Superior temporal gyrus (tissue), 1 donor: ENCODE data around the gene SEMA5B.

Source experiments
- DNase-seq: peaks from one replicate; pipeline ENCODE4 v3.0.0-alpha.2; 2016; ENCODE audit errors: extremely low spot score

SEMA5B gene

DNA sequence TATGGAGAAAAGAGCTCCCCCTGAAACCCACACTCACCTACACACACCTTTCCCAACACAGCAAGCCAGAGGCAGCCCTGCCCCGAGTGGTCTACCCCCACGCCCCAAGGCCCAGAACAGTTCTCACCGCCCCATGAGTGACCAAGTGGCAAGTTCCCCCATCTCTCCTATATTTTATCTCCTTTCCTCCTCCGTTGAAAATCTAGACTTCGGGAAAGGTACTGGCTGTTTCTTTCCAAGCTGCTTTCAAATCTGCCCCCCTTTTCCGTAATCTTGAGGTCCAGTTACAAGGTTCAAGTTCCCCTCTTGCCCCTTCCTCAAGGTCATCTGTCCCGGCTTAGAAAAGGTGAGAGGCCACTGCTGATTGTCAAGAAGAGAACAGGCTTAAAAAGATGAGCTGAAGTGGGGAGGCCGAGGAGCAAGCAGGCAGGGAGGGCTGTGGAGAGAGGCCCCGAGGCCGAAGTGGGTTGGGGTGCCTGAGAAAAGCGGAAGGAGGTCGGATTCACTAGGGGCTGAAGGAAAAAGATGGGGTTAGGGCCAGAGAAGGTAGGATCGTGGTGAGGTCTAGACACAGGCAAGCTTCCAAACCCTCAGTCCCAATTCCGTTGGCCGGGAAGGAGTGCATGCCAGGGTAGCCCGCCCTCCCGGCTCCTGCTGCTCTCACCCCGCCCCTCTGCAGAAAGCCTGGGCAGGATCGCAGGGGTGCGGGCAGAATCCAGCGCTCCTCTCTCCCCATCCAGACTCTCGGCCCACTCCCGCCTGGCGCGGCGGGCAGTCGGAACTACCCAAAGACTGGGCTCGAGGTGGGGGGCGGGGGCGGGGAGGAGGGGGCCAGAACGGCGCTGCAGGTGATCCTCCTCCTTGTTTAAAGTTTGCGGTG lies 1.7 kb downstream of the SEMA5B start:
- DNase-seq, result no peak

DNA sequence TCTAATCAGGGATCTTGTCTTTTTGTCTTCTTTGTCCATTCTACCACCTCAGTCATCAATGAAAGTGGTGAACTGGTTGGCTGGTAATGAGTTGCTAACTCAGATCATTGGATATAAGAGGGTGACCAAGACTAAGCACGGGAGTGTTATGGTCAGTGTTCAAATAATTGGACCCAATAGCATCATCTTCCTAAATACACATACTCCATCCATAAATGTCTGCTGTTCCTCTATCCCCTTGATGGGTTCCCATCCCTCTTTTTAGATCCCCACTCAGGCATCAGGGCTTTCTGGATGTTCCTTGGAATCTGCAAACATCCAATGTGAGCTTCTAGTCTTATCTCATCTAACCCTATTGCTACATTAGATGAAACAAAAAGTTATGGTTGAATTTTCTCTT lies 3.5 kb downstream of the SEMA5B start:
- DNase-seq, result no peak

DNA sequence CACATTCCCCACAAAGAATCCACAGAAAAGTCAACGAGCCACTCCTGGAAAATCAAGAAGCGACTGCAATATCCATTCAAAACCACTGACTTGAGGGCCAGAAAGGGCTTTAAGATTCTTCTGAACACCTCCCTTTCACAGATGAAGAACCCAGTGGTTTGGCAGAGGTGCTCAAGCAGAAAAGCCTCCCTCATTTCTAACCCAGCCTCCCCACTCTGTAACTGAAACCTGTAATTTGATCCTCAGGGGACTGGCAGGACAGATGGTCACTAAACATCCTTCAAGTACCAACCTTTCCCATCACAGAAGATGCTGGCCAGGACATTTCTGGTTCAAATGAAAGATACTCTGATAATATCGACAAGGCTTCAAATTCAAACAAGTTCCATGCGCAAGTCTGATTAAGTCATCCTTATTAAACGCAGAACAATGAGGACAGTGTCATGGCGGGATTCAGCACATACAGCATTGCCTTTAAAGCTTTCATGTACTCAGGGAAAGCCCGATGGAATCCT lies 5.5 kb downstream of the SEMA5B start:
- DNase-seq, result no peak

DNA sequence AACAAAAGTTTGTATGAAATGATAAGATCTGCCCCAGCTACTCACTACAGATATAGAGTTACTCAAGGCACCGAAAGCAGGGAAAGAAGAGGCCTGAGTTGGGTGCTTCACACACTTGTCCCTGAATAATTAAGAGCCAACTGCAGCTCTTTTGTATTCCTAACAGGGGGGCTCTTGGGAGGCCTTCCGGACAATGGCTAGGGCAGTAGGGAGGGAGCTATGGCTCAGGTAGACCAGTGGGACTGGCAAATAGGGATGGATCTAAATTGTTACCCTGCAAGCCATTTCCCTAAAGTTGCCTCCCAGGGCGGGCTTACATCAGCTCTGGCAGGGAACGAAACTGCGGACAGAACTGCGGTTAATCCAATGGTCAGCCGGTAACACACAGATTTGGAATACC lies 6.2 kb downstream of the SEMA5B start:
- no peak for DNase-seq

DNA sequence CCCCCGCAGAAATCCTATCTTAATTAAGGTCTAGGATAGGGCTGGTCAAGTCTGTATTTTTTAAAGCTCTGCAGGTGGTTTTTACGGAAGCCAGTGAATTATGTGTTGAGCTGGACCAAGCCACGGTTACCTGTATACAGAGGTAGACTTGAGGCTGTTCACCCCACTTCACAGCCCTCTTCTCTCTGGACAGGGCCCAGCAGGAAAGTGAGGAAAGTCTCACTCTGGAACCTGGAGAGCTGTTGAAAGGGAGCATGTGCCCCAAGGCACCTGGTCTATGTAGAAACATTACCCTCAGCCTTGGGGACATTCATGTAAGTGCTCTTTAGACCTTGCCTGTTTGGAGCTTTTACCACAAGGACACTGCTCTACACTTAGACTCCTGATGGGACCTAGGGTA lies 6.9 kb downstream of the SEMA5B start:
- DNase-seq, result no peak

DNA sequence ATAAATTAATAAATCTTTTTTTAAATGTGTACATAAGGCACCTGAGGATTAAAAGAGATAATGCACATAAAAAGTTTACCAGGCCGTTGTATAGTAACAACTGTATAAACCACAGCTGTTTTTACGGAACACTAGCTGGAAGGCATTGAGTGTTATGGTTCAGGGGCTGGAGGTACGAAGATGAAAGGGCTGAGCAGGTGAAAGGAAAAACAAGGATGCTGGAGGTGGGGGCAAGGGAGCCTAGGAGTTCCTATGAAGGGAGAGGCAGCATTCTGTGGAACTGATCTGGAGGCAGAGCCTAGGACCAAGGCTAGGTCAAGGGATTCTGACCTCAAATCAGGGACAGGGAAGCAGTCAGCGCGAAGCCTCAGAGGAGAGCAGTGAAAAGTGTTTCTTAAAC lies 8.0 kb downstream of the SEMA5B start:
- no peak for DNase-seq

DNA sequence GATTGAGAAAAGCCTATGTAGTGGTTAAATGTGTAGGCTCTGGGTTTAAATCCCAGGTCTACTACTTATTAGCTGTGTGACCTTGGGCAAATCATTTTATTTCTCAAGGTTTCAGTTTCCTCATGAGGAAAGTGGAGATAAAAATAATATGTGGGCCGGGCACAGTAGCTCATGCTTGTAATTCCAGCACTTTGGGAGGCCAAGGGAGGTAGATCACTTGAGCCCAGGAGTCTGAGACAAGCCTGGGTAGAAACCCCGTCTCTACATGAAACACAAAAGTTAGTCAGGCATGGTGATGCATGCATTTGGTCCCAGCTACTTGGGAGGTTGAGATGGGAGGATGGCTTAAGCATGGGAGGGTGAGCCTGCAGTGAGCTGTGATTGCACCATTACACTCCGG lies 8.4 kb downstream of the SEMA5B start:
- DNase-seq, result no peak

DNA sequence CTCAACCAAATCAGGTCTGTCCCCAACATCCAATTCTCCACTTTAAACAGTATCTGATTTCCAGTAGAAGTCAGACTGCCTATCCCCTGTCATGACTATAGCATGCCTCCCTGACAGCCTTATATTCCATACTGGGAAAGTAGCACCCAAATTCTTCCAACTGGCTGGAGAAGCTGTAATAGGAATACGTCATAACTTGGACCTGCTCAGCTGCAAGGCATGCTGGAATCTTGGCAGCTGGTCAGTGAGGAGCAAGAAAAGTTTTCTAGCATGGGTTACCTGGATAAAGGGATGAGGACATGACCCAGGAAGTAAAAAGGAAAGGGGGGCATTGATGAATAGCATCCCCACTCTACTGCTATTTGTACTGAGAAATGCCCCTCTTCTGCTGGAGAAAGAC lies 8.9 kb downstream of the SEMA5B start:
- DNase-seq, result no peak

DNA sequence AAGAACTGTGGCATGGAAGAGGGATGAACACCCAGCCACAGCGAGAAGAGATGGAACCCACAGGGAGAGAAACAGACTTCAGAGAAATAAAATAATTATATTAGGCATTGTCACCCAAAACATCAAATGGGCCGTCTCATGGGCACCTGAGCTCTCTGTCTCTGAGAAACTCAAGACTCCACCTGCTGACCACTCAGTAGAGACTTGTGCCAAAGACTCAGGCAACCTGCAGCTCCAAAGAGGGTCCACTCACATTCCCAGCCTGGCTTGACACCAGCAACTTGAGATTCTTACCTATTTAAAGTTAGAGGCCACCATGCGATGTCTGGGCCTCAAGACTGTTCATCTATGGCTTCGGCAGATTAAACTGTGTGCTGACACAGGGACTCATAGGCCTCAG lies 12.0 kb downstream of the SEMA5B start:
- DNase-seq, result no peak

DNA sequence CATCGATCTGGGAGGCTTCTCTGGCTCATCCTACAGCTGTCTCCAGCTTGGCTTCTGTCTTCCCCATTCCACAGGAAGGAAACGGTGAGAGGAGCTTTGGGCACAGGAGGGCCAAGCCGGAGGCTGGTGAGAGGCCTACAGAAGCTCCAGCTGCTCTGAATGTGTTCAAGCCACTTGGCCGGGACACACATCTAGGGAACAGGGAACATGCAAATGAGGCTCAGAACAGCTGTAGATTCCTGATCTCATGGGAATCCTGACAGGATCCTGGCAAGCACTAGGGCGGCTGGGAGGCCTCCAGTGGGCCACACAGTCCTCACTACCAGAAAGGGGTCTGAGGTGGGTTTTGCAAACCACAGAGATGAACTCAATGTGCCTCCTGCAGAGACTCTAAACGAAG lies 13.7 kb downstream of the SEMA5B start:
- DNase-seq, result no peak

DNA sequence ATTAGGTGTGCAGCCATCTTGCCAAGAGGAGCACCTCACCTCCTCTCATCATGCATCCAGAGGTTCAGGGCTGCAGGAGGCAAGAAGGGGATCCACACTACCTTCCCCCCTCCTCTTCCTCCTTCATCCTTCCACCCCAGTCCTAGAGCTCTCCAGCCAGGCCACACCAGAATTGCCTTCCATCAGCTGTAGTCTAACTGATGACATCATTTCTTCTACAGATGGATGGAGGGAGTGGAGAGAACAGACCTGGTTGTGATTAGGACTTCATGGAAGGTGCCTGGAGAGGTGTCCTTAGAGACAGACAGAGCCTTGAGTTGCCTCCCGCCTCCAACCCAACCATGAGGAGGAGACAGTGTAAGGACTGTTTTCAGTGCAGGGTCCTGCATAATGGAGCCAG lies 14.9 kb downstream of the SEMA5B start:
- no peak for DNase-seq

DNA sequence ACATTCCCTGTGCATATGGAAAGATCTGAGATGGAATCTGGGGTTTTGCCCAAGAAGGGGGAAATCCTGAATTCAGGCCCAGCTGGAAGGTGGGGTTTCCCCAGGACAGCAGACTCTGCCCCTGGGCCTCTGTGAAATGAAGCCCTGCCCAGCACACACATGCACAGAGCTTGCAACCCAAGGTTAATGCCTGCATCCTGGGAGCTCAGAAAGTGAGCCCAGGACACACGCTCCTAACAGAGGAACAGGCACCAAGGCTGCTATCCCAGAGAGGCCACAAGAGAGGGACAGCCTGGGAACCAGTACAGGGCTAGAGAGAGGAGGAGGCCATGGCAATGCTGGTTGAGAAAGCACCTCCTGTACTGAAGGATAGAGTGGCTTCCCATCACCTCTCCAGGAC lies 16.1 kb downstream of the SEMA5B start:
- DNase-seq, result no peak

DNA sequence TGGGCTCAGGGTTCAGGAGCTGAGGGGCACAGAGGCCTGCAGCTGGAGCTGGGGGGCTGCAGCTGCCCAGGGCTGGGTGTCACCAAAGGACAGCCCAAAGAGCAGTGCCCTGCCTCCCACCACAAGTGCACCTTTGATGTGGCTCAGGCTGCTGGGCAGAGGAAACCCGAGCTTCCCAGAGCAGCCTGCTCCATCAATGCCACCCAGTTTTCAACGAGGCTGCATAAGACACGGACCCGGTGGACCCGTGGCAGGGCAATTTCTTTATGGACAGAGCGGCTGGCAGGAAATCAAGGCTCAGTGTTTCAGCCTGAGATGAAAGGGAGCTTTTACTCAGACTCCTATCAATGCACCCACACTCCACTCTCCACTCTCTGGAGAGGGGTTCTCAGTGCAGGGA lies 18.7 kb downstream of the SEMA5B start:
- no peak for DNase-seq

DNA sequence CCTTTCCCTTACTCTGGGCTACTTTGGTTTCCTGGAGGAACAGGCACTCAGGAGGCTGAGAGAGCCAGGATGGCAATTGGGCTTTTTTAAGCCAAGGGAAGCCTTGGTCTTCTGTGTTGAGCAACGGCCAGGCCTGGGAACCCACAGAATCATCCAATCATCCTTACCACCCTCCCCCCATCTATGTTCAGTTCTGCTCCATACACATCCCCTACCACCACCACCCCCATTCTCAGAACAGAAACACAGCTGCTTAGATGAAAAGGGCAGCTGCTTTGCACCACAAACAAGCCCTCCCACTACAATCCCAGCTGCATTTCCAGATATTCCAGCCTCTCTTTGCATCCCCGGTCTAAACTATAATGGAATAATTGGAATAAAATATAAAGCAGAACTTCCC lies 21.0 kb downstream of the SEMA5B start:
- no peak for DNase-seq

DNA sequence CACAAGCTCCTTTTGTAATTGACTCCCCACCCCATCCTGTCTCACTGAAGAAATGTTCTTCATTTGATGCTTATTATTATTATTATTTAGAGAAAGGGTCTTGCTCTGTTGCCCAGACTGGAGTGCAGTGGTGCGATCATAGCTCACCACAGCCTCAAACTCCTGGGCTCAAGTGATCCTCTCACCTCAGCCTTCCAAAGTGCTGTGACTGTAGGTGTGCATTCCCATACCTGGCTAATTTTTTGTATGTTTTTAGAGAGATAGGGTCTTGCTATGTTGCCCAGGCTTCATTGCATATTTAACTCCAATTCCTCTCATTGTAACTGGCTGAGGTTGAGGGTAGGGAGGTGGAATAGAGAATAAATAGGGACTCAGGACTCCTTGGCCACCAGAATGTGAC lies 22.3 kb downstream of the SEMA5B start:
- no peak for DNase-seq

DNA sequence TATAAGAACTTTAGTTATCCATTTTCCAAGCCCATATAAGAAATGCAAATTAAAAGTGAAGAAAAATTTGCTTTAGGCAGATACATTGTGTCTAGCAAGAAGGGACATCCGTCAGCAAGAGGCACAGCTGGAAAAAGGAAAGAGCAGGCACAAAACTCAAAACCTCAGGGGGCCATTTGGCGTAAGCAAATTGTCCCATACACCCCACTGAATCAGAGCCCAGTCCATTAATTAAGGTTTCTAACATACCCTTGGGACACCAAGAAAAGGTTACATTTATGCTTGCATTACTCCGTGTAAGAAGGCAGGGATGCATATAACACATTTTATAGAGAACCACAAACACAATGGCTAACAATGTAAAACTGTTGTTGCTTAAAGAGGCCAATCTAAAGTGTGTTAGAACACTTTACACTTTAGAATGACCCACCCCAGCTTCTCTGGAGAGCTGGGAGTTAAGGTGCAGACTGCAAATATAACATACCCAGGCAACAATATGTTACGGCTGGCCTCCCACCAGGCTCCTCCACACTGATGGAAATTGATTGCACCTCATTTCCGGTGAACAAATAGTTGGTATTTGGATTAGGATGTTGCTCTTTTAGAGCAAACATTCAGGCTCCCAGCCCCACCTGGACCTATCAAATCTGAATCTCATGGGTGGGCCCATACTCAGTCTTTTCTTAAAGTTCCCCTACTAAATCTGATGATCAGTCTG lies 23.2 kb downstream of the SEMA5B start:
- no peak for DNase-seq

DNA sequence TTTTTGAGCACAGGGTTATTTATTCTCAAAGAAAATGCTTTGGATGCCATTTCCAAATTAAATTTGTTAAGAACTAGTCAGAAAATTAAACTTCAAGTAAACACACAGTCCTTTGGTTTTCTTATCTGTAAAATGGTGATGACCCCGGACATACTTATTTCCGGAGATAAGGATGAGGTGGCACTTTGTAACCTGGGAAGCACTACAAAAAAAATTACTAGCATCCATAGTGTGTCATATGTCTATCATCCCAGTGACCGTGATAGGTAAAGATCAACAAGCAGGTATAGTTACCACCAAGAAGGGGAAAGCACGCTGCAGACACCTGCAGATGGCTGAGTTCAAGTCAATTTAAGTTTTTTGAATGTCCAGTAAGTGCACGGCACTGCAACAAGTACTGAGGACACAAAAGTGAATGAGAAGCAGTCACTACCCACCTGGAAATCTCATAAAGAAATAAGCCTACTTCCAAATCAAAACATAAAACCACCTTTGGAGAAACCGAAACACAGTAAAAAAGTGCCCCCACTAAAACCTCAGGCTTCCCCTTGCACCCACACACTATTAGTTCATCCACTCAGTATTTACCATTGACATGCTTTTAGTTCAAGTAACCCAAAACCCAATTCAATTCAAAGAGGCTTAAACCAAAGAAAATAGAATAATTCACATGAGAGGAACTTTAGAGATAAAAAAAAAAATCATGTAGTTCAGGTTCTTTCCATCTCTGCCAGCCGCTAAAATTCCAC lies 24.6 kb downstream of the SEMA5B start:
- DNase-seq, result no peak

DNA sequence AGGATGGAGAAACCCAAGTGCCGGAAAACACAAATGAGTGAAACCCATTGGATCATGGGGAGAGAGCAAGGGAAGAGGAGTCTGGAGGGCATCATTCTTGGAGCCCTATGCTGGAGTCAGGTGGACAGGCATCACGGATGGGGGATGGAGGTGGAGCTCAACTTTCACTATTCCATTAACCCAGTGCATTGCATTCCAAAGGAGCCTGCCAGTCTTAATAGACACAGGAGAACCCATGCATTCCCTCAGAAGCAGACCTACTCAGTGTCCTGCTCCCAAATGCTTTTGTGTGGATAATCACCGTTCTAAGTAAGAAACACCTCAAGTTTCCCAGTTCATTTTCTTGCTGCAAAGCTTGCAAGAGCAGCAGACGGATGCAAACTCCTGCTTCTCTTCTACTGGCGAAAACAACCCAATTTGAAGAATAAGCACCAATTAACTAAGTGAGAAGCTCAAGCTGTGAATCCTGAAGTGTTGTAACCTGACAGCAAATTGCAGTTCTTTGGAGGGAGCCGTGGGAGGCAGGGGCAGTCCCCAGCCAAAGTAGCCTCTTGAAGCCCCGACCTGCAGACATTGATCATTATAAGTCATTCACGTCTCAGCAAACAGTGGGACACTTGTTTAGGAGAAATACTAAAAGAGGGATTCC lies 25.3 kb downstream of the SEMA5B start:
- DNase-seq, result no peak

DNA sequence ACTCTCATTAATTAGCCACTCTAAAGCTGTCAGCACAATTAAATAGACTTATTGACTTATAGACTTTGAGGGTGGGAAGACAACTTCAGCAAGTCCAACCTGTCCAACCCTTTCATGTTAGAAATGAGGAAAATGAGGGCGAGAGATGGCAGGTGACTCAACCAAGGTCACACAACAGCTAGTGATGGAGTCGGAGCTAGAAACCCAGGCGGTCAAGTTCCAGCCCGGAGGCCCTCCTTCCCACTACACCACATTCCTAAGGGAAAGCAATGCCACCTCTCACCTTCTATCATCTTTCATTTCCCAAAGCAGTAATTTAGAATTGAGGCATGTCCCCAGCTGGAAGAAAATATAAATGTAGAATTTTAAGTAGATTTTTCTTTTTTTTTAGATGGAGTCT lies 28.7 kb downstream of the SEMA5B start:
- no peak for DNase-seq

DNA sequence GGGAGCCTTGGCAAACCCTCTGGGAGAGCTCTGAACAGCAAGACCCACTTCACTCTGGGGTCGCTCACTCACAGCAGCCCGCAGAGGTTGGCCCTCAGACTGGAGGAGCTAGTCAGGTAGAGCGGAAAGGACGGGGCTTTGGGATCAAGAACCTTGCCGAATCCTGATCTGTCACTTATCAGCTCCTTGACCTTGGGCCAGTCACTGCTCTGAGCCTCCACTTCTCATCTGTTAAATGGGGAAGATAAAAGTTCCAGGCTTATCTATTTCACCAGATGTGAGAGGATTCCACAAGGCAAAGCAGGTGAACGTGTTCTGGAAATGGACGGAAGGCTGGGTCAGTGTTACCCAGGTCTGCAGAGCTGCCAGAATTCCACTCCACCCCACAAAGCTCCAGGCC lies 29.4 kb downstream of the SEMA5B start:
- DNase-seq, result no peak

DNA sequence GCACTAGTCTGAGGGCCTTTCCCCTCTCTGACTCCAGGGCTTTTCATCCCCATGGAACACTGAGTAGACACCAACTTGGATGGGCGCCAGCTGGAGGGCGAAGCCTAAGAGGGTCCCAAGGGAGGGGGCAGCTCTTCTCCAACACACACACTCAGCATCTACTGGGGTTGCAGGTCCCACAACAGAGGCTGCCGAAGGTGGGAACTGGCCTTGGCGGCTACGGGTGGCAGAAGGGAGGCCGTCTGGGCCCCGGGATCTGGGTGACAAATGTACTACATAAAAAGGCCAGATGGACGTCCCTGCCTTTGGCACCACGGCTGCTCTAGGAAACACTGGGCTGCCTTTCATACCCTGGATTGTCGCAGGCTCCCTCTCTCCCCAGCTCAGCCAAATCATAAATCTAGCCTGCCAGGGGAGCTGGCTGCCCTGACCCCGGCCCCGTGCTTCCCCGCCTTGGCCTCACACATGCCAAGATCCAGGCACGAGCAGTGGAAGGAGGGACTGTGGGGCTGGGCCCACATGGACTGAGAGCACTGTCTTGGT lies 31.5 kb downstream of the SEMA5B start:
- DNase-seq, result no peak

DNA sequence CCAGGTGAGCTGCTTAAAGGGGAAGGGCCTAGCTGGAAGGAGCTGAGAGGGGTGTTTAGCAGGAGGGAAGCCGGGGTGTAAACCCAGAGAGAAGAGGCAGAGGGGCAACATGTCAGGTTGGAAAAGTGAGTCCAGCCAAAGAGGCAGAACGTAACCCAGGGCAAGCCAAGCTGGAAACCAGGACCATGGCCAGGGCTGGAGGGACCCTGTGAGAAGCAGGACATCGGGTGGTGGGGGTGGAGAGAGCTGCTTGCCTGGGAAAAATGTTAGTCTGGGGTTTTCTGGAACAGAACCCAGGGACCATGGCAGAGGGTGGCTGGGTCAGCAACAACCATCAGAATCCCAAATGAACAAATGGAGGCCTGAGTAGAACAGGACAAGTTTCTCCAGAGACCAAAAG lies 32.6 kb downstream of the SEMA5B start:
- DNase-seq, result no peak
